ENCODE data around the gene KDM4B. TPM values are rescaled to one million over a fixed set of nuclear protein-coding genes. Genes with fewer than 3 reads are reported as not detected.

The KDM4B gene
- total and polyA plus RNA-seq, 2 donors (not counting 1 experiment from before 2014, with no cell fraction given): 6.4 to 14.4 TPM

DNA sequence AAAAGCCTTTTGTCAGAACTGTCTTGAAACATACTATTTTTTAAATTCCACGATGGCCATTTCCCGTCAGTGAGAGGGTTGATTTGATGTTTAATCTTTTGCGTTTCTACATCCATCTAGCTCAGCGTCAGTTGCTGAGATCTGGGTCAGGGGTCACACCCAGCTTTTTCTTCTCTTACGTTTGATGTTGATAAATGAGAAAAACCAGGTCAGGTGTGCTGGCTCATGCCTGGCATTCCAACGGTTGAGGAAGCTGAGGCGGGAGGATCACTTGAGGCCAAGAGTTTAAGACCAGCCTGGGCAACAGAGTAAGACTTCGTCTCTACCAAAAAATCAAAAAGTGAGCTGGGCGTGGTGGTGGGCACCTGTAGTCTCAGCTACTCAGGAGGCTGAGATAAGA lies 202.8 kb downstream of the KDM4B start:
- no peaks in the 10 kb centered on the region for H3K4me1 ChIP-seq (ENCODE audit: control insufficient read depth, extremely low read depth, insufficient read depth, low read length)
- H3K9ac ChIP-seq (ENCODE audit: insufficient read depth, low read length): no peak overlapping the region
- H4K20me1 ChIP-seq (ENCODE audit: control insufficient read depth, extremely low read depth, insufficient read depth, low read length): no peaks in the 10 kb centered on the region
- no peaks in the 10 kb centered on the region for H3K79me2 ChIP-seq (ENCODE audit: control insufficient read depth, insufficient read depth, low read length)
- TF ChIP-seq, protein P1, sequence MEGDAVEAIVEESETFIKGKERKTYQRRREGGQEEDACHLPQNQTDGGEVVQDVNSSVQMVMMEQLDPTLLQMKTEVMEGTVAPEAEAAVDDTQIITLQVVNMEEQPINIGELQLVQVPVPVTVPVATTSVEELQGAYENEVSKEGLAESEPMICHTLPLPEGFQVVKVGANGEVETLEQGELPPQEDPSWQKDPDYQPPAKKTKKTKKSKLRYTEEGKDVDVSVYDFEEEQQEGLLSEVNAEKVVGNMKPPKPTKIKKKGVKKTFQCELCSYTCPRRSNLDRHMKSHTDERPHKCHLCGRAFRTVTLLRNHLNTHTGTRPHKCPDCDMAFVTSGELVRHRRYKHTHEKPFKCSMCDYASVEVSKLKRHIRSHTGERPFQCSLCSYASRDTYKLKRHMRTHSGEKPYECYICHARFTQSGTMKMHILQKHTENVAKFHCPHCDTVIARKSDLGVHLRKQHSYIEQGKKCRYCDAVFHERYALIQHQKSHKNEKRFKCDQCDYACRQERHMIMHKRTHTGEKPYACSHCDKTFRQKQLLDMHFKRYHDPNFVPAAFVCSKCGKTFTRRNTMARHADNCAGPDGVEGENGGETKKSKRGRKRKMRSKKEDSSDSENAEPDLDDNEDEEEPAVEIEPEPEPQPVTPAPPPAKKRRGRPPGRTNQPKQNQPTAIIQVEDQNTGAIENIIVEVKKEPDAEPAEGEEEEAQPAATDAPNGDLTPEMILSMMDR (conservative IDR thresholded peaks at IDR 0.05 in 1 of 2, IDR thresholded peaks at IDR 0.05 in 1 of 2; ENCODE audit: low read depth in 1 of 2, low read length in 2 of 2): no peak
- TF ChIP-seq EZH2 (IDR thresholded peaks at IDR 0.05; ENCODE audit: low read length, missing control alignments): no peak
- no peak overlapping the region for H3K4me2 ChIP-seq (ENCODE audit: extremely low read depth, insufficient read depth, low read length)
- H3K9me3 ChIP-seq (ENCODE audit: control insufficient read depth, insufficient read depth, low read depth, low read length): no peaks in the 10 kb centered on the region
- H3K27me3 ChIP-seq (ENCODE audit: control insufficient read depth, insufficient read depth, low read length): no peaks in the 10 kb centered on the region
- no peak overlapping the region for H2AFZ ChIP-seq (ENCODE audit: low read length)
- DNase-seq (ENCODE audit: low read depth in 2 of 2): peak in 1 of 2 donors; percentile 37
- no peak overlapping the region for H3K27ac ChIP-seq (ENCODE audit: insufficient read depth, low read length)
- no peak overlapping the region for H3K4me3 ChIP-seq (replicated peaks in 1 of 4; ENCODE audit: control extremely low read depth in 1 of 4, insufficient read depth in 1 of 4, low read depth in 3 of 4, low read length in 4 of 4)
- H3K36me3 ChIP-seq (ENCODE audit: control insufficient read depth, insufficient read depth, low read length): peaks cover 3% of the 10 kb centered on the region

DNA sequence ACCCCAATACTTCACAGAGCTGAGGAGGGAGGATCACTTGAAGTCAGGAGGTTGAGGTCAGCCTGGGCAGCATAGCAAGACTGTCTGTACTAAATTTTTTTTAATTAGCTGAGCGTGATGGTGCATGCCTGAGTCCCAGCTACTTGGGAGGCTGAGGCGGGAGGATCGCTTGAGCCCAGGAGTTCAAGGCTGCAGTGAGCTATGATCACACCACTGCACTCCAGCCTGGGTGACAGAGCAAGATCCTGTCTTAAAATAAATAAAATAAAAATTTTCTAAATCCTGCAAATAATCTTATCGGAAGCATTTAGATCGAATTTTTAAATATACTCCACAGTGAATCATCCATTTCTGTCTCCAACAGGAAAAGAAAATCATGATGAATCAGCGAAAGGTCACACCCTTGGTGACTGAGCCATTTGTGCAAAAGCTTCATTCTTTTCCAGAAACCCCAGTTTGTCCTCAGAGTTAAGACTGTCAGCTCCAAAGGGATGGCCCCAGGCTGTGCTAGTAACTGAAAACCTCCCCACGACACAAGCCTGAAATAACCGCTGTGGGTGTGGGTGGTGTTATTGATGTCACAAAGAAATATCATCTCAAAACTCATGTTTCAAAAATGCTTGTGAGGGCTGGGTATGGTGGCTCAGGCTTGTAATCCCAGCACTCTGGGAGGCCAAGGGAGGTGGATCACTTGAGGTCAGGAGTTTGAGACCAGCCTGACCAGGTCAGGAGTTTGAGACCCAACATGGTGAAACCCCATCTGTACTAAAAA lies 204.1 kb downstream of the KDM4B start:
- H4K20me1 ChIP-seq (ENCODE audit: control insufficient read depth, extremely low read depth, insufficient read depth, low read length): no peaks in the 10 kb centered on the region
- H3K4me1 ChIP-seq (ENCODE audit: control insufficient read depth, extremely low read depth, insufficient read depth, low read length): no peaks in the 10 kb centered on the region
- no peaks in the 10 kb centered on the region for H3K9me3 ChIP-seq (ENCODE audit: control insufficient read depth, insufficient read depth, low read depth, low read length)
- H3K9ac ChIP-seq (ENCODE audit: insufficient read depth, low read length): no peak overlapping the region
- H3K36me3 ChIP-seq (ENCODE audit: control insufficient read depth, insufficient read depth, low read length): peaks cover 3% of the 10 kb centered on the region
- H3K79me2 ChIP-seq (ENCODE audit: control insufficient read depth, insufficient read depth, low read length): no peaks in the 10 kb centered on the region
- H3K27me3 ChIP-seq (ENCODE audit: control insufficient read depth, insufficient read depth, low read length): no peaks in the 10 kb centered on the region
- H3K4me2 ChIP-seq (ENCODE audit: extremely low read depth, insufficient read depth, low read length): peak overlapping the region; percentile 3
- H2AFZ ChIP-seq (ENCODE audit: low read length): no peak overlapping the region
- DNase-seq (ENCODE audit: low read depth in 2 of 2): peak; percentile 94 to 97
- H3K27ac ChIP-seq (ENCODE audit: insufficient read depth, low read length): peak overlapping the region; percentile 86
- no peak for TF ChIP-seq EZH2 (IDR thresholded peaks at IDR 0.05; ENCODE audit: low read length, missing control alignments)
- TF ChIP-seq, protein P1 (conservative IDR thresholded peaks at IDR 0.05 in 1 of 2, IDR thresholded peaks at IDR 0.05 in 1 of 2; ENCODE audit: low read depth in 1 of 2, low read length in 2 of 2): no peak
- no peak overlapping the region for H3K4me3 ChIP-seq (replicated peaks in 1 of 4; ENCODE audit: control extremely low read depth in 1 of 4, insufficient read depth in 1 of 4, low read depth in 3 of 4, low read length in 4 of 4)

DNA sequence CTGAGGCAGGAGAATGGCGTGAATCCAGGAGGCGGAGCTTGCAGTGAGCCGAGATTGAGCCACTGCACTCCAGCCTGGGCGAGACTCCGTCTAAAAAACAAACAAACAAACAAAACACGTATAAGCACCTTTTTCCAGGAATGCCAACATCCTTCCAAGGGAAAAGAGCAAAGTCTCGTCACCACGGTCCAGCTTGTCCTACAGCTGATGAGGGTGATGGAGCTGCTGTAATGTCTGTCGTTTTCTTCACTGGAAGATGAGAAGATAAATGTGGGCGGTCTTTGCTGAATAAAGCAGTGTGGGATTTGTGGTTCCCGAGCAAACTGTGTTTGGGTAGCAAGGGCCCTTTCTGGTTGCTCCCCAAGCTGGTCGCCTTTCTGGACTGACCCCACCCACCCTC lies 205.1 kb downstream of the KDM4B start:
- Histone ChIP-seq H2AFZ (ENCODE audit: low read length) (no peak overlapping the region), H3K9ac (ENCODE audit: insufficient read depth, low read length) (no peak overlapping the region), H4K20me1 (ENCODE audit: control insufficient read depth, extremely low read depth, insufficient read depth, low read length) (no peaks in the 10 kb centered on the region), H3K27me3 (ENCODE audit: control insufficient read depth, insufficient read depth, low read length) (no peaks in the 10 kb centered on the region), H3K79me2 (ENCODE audit: control insufficient read depth, insufficient read depth, low read length) (no peaks in the 10 kb centered on the region), H3K27ac (ENCODE audit: insufficient read depth, low read length) (peak overlapping the region; percentile 86), H3K4me3 (replicated peaks in 1 of 4; ENCODE audit: control extremely low read depth in 1 of 4, insufficient read depth in 1 of 4, low read depth in 3 of 4, low read length in 4 of 4) (no peak overlapping the region), H3K36me3 (ENCODE audit: control insufficient read depth, insufficient read depth, low read length) (peaks cover 3% of the 10 kb centered on the region), H3K4me1 (ENCODE audit: control insufficient read depth, extremely low read depth, insufficient read depth, low read length) (no peaks in the 10 kb centered on the region), H3K9me3 (ENCODE audit: control insufficient read depth, insufficient read depth, low read depth, low read length) (no peaks in the 10 kb centered on the region), H3K4me2 (ENCODE audit: extremely low read depth, insufficient read depth, low read length) (no peak overlapping the region)
- no peak for DNase-seq (ENCODE audit: low read depth in 2 of 2)
- TF ChIP-seq, protein P1 (conservative IDR thresholded peaks at IDR 0.05 in 1 of 2, IDR thresholded peaks at IDR 0.05 in 1 of 2; ENCODE audit: low read depth in 1 of 2, low read length in 2 of 2): no peak
- TF ChIP-seq EZH2 (IDR thresholded peaks at IDR 0.05; ENCODE audit: low read length, missing control alignments): no peak
